Mesendoderm (in vitro differentiated cells): ENCODE results near the gene RPS21.
A peak's percentile ranks its signal among the peaks of the same experiment; 100 is the strongest.

ENCODE experiments used
- DNase-seq: peaks from one replicate; pipeline ENCODE4 v3.0.0; 2013
- H2AK5ac ChIP-seq: 2 replicates; pipeline ENCODE4 v1.6.1; 2013; ENCODE audit warnings: low read length, inconsistent platforms
- H2BK120ac ChIP-seq: 2 replicates; pipeline ENCODE4 v1.6.1; 2013; ENCODE audit warnings: low read depth, mild to moderate bottlenecking, low read length, moderate library complexity, mixed read lengths
- H2BK15ac ChIP-seq: replicated peaks from 2 replicates; pipeline ENCODE4 v1.6.1; 2013; ENCODE audit warnings: low read depth, mild to moderate bottlenecking, moderate library complexity
- H2BK5ac ChIP-seq: 2 replicates; pipeline ENCODE4 v1.6.1; 2013; ENCODE audit warnings: low read length, inconsistent platforms
- H3K18ac ChIP-seq: 2 replicates; pipeline ENCODE4 v1.6.1; 2013; ENCODE audit warnings: mild to moderate bottlenecking, low read length, mixed read lengths
- H3K23ac ChIP-seq: one replicate; pipeline ENCODE4 v1.6.1; 2013; ENCODE audit warnings: low read length
- H3K27ac ChIP-seq: 2 replicates; pipeline ENCODE4 v1.5.1; 2013; ENCODE audit warnings: low read depth, mild to moderate bottlenecking, inconsistent platforms, low read length, moderate library complexity
- H3K27me3 ChIP-seq: 2 replicates; pipeline ENCODE4 v1.6.1; 2013; ENCODE audit warnings: low read length, control low read depth, mild to moderate bottlenecking, inconsistent platforms; ENCODE audit not compliant: insufficient read depth, poor library complexity
- H3K36me3 ChIP-seq: 2 replicates; pipeline ENCODE4 v1.6.1; 2013; ENCODE audit warnings: low read length, inconsistent platforms; ENCODE audit not compliant: control insufficient read depth, insufficient read depth
- H3K4ac ChIP-seq: one replicate; pipeline ENCODE4 v1.6.1; 2013; ENCODE audit warnings: low read depth, mild to moderate bottlenecking, low read length, moderate library complexity
- H3K4me1 ChIP-seq: 2 replicates; pipeline ENCODE4 v1.6.1; 2013; ENCODE audit warnings: low read depth, low read length, inconsistent platforms; ENCODE audit not compliant: control insufficient read depth
- H3K4me2 ChIP-seq: 2 replicates; pipeline ENCODE4 v1.6.1; 2013; ENCODE audit warnings: low read length
- H3K4me3 ChIP-seq: 2 replicates; pipeline ENCODE4 v1.5.1; 2013; ENCODE audit warnings: mild to moderate bottlenecking, low read length
- H3K56ac ChIP-seq: one replicate; pipeline ENCODE4 v1.6.1; 2013; ENCODE audit warnings: low read length
- H3K79me1 ChIP-seq: 2 replicates; pipeline ENCODE4 v1.6.1; 2013; ENCODE audit warnings: low read length, inconsistent platforms
- H3K79me2 ChIP-seq: 2 replicates; pipeline ENCODE4 v1.6.1; 2013; ENCODE audit warnings: mild to moderate bottlenecking, low read length; ENCODE audit not compliant: control insufficient read depth, insufficient read depth
- H3K9ac ChIP-seq: 2 replicates; pipeline ENCODE4 v1.6.1; 2013; ENCODE audit warnings: low read length, inconsistent platforms
- H4K5ac ChIP-seq: one replicate; pipeline ENCODE4 v1.6.1; 2013; ENCODE audit warnings: low read length
- H4K8ac ChIP-seq: one replicate; pipeline ENCODE4 v1.6.1; 2013; ENCODE audit warnings: low read depth, mild to moderate bottlenecking, control low read depth, low read length, moderate library complexity
- WGBS: extraction: QIAGEN DNeasy Blood & Tissue Kit; methylation state at CpG from one replicate; pipeline ENCODE4 v1.1.7; 2013; ENCODE audit warnings: low lambda C conversion rate, missing lambda C conversion rate; ENCODE audit not compliant: insufficient coverage; ENCODE audit errors: extremely low coverage; 5-methylcytosine and 5-hydroxymethylcytosine counted together

RPS21 gene

DNA sequence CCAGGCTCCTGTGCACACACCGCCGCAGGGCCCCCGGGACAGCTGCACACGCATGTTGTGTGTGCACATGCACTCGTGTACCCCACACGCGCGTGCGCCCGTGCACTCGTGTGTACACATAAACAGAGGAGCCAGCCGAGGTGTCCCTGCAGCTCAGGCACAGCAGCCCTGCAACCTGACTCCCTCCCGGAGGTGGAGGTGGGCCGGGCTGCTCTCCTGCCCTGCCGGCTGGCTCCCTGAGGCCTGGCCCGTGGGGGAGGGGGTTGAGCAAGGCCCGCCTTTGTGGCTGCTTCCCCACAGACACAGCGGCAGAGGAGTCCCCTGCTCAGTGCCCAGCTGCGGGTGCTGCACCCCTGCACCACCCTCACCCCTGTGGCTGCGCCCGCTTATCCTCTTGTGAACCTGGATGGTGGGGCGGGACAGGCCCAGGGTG, 39.8 kb downstream of the RPS21 start:
- Histone ChIP-seq H3K36me3 (no peaks in the 10 kb centered on the region), H2BK120ac (no peak overlapping the region), H3K18ac (no peak overlapping the region), H2BK15ac (no peak overlapping the region), H2AK5ac (no peak overlapping the region), H3K79me2 (no peaks in the 10 kb centered on the region), H4K8ac (no peak overlapping the region), H3K4me3 (no peak overlapping the region), H3K27me3 (no peaks in the 10 kb centered on the region), H3K4ac (no peak overlapping the region), H3K56ac (peak overlapping the region; percentile 65), H4K5ac (no peak overlapping the region), H3K79me1 (no peaks in the 10 kb centered on the region), H3K9ac (peak overlapping the region; percentile 8), H3K4me2 (no peak overlapping the region), H3K27ac (no peak overlapping the region), H2BK5ac (no peak overlapping the region), H3K23ac (no peak overlapping the region), H3K4me1 (peaks cover 7% of the 10 kb centered on the region)
- peak; percentile 64 for DNase-seq
- no CpG with 5 or more reads among the region's 22 CpGs for WGBS

DNA sequence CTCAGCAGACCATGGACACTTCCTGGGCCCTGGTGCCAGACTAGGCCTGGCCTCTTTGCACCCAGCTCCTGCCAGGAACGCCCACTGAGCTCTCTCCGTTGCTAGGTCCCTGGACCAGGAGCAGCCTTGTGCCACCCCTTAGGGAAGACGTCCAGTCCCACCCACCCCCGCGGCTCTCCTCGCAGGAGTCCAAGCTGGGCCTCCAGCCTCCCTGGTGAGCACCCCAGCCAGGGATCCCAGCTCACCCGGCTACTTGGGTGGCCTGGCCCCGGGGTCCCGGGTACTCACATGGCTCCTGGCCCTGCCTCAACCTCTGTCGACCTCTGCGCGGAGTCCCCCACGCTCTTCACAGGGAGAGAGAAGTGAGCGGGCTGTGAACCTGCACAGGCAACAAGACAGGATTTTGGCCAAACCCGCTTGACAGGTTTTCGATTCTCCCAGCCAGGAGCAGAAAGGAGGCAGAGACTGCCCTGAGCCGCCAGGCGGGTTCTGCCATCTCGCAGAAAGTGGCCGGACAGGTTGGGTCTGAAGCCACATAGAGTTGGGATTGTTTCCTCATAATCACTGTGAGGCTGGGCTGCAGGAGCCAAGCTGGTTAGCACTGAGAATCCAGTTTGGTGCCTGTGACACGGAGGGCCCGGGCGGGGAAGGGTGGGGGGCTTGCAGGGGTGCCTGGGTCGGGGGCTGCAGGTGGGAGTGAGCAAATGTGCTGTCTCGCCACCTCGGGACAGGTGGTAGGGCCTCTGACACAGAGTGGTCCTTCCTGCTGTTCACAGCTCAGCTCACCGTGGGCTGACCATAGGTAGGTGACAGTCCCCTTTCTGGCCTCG, 40.5 kb downstream of the RPS21 start, which contains the start of gene RBBP8NL:
Gene RBBP8NL (minus strand): TSS at position 368 of the 830 bp plus-strand sequence. CDS start 7,892 bp downstream, outside the sequence.
- Histone ChIP-seq H3K36me3 (no peaks in the 10 kb centered on the region), H4K5ac (no peak within 1 kb of the TSS), H2BK120ac (no peak within 1 kb of the TSS), H3K4me1 (peaks cover 7% of the 10 kb centered on the region), H2BK5ac (no peak within 1 kb of the TSS), H2BK15ac (no peak within 1 kb of the TSS), H3K4ac (peak within 1 kb of the TSS; percentile 11), H3K23ac (no peak within 1 kb of the TSS), H3K4me3 (no peak within 1 kb of the TSS), H4K8ac (no peak within 1 kb of the TSS), H3K79me1 (no peaks in the 10 kb centered on the region), H3K9ac (peak within 1 kb of the TSS; percentile 8), H3K79me2 (no peaks in the 10 kb centered on the region), H3K18ac (no peak within 1 kb of the TSS), H3K4me2 (no peak within 1 kb of the TSS), H2AK5ac (no peak within 1 kb of the TSS), H3K27ac (no peak within 1 kb of the TSS), H3K27me3 (no peaks in the 10 kb centered on the region), H3K56ac (peak within 1 kb of the TSS; percentile 65)
- no CpG with 5 or more reads among the region's 28 CpGs for WGBS
- peak; percentile 94 for DNase-seq

DNA sequence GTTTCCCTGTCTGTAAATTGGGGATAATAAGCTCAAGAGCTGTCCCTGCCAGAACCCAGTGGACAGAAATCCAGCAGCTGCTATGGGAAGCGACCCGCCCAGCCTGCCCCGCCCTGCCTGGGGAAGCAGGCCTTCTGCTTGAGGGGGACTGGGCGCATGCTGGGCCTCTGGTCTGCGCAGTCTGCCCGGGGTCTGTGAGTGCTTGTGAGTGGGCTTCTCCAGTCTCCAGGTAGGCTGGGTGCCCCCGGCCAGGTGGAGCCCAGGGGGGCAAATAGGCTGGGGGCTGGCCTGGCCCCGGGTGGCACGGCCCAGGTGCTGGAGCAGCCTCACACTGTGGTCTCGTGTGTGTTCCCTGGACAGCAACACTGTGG, 41.1 kb downstream of the RPS21 start:
- DNase-seq = no peak
- no CpG with 5 or more reads among the region's 10 CpGs for WGBS
- H3K4ac ChIP-seq = no peak overlapping the region
- no peaks in the 10 kb centered on the region for H3K79me2 ChIP-seq
- no peak overlapping the region for H3K27ac ChIP-seq
- H3K4me1 ChIP-seq = peaks cover 7% of the 10 kb centered on the region
- no peak overlapping the region for H3K4me2 ChIP-seq
- H3K79me1 ChIP-seq = no peaks in the 10 kb centered on the region
- no peak overlapping the region for H2BK120ac ChIP-seq
- no peaks in the 10 kb centered on the region for H3K36me3 ChIP-seq
- H2BK15ac ChIP-seq = no peak overlapping the region
- no peak overlapping the region for H2AK5ac ChIP-seq
- H3K23ac ChIP-seq = no peak overlapping the region
- H3K56ac ChIP-seq = peak overlapping the region; percentile 42
- H3K9ac ChIP-seq = no peak overlapping the region
- H2BK5ac ChIP-seq = no peak overlapping the region
- no peak overlapping the region for H4K8ac ChIP-seq
- no peak overlapping the region for H3K4me3 ChIP-seq
- no peaks in the 10 kb centered on the region for H3K27me3 ChIP-seq
- H4K5ac ChIP-seq = no peak overlapping the region
- no peak overlapping the region for H3K18ac ChIP-seq

DNA sequence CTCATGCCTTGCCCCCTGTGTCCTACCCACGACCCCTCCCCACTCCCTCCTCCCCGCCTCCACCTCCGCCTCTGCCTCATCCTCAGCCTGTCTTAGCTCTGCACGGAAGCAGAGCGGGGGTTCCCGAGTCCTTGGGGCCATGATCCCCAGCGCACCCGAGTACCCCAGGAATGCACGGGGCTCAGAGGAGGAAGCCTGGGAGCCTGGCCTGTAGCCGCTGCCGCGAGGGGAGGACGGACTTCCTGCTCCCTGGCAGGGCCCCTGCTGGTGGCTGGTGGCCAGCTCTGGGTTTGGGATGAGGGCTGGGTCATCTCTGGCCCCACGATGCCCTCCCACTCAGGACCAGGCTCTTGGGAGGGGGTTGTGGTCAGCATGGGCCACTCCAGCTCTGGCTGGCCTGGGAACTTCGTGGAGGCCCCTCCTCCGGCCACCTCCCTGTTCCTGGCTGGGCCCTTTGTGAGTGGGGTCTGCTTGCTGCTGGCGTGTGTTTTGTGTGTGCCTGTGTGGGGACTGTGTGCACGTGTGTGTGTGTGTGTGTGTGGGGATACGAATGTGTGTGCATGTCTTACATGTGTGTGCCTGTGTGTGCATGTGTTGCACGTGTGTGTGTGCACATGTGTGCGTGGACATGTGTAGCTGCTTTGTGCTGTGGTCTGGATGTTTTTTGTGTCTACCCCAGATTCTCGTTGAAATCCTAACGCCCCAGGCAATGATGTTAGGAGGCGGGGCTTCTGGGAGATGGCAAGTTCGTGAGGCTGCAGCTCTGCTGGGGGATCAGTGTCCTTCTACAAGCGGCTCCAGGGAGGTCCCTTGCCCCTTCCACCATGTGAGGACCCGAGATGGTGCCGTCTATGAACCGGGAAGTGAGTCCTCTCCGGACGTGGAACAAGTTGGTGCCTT, 41.7 kb downstream of the RPS21 start:
- no peak overlapping the region for H2BK15ac ChIP-seq
- H3K27me3 ChIP-seq = no peaks in the 10 kb centered on the region
- peaks cover 7% of the 10 kb centered on the region for H3K4me1 ChIP-seq
- H3K23ac ChIP-seq = peak overlapping the region; percentile 59
- H3K36me3 ChIP-seq = no peaks in the 10 kb centered on the region
- H3K79me2 ChIP-seq = no peaks in the 10 kb centered on the region
- H3K27ac ChIP-seq = no peak overlapping the region
- no peak overlapping the region for H3K4me2 ChIP-seq
- no peak overlapping the region for H3K4ac ChIP-seq
- no peaks in the 10 kb centered on the region for H3K79me1 ChIP-seq
- no peak overlapping the region for H2BK120ac ChIP-seq
- H3K18ac ChIP-seq = no peak overlapping the region
- no CpG with 5 or more reads among the region's 31 CpGs for WGBS
- DNase-seq = no peak
- peak overlapping the region; percentile 42 for H3K56ac ChIP-seq
- no peak overlapping the region for H3K4me3 ChIP-seq
- H4K8ac ChIP-seq = no peak overlapping the region
- no peak overlapping the region for H2BK5ac ChIP-seq
- H3K9ac ChIP-seq = no peak overlapping the region
- H2AK5ac ChIP-seq = no peak overlapping the region
- H4K5ac ChIP-seq = no peak overlapping the region

GRCh38 chr20:62429455-62430310, 42.8 kb downstream of the RPS21 start:
- no peaks in the 10 kb centered on the region for H3K36me3 ChIP-seq
- no peak overlapping the region for H2BK5ac ChIP-seq
- H3K4me1 ChIP-seq = peaks cover 7% of the 10 kb centered on the region
- H3K4ac ChIP-seq = no peak overlapping the region
- no peak overlapping the region for H2BK15ac ChIP-seq
- DNase-seq = no peak
- H3K18ac ChIP-seq = no peak overlapping the region
- no peak overlapping the region for H2AK5ac ChIP-seq
- H3K4me2 ChIP-seq = no peak overlapping the region
- H4K8ac ChIP-seq = no peak overlapping the region
- WGBS = no CpG with 5 or more reads among the region's 23 CpGs
- H3K27me3 ChIP-seq = no peaks in the 10 kb centered on the region
- H3K56ac ChIP-seq = no peak overlapping the region
- no peak overlapping the region for H3K9ac ChIP-seq
- peak overlapping the region; percentile 29 for H3K23ac ChIP-seq
- H3K79me1 ChIP-seq = no peaks in the 10 kb centered on the region
- no peak overlapping the region for H3K27ac ChIP-seq
- no peak overlapping the region for H4K5ac ChIP-seq
- H3K4me3 ChIP-seq = no peak overlapping the region
- H3K79me2 ChIP-seq = no peaks in the 10 kb centered on the region
- no peak overlapping the region for H2BK120ac ChIP-seq
